ENCODE measurements around the gene HSPA12A. TPM values are rescaled to one million over a fixed set of nuclear protein-coding genes. Genes with fewer than 3 reads are reported as not detected.

Gene HSPA12A
- 26.6 TPM for total RNA-seq

DNA sequence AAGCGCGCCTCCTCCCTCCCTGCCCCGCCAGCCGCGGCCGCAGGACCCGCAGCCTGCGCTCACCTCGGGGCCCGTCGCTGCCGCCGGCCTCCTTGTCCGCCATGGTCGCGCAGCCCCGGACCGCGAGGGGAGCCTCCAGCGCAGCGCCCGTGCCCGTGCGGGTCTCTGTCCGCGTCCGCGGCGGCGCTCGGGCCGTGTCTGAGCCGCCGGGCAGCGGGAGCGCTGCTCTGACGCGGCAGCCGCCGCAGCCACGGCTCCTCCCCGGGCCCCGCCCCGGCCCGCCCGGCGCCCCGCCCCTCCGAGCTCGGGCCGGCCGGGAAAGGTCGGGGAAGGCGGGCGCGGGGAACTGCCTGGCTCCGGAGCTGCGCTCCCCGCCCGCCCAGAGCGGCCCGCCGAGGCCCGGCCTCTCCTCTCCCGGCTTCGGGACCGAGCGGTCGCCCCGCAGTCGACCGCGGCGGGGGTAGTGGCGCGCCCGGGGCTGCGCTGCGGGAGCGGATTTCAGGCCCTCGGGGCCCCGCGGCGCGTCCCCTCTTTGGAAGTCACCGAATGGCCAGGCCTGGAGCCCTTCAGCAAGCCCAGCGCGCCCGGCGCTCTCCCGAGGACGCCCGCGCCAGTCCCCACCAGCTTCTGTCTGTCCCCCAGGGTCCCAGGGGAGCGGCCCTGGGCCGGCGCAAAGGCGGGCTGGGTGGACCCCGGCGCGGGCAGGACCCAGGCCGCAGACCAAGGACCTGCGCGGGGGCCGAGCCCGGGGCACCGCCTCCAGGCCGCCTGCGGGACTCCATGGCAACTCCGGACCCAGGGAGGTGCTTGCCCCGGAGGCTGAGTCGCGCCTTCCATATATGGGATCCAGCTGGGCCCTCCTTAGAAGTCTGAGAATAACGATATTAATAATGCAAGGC, at the start of gene HSPA12A:
HSPA12A (minus strand) TSS at position 200 of the 899 bp plus-strand sequence; CDS start at position 103, 97 bp downstream.

Other genes starting within 250 kb of the HSPA12A start
- 0.12 TPM for gene PNLIP, start 196.6 kb downstream of the HSPA12A start, total RNA-seq
- not detected for gene PNLIPRP1, start 151.6 kb downstream of the HSPA12A start, total RNA-seq
- not detected for gene PNLIPRP2, start 121.6 kb downstream of the HSPA12A start, total RNA-seq
- 2.7 TPM for gene ENO4, start 106.9 kb upstream of the HSPA12A start, total RNA-seq